Measurements from ENCODE around the gene NDUFS5.
"Not testable (repeated sequence)": the region's sequence is repeated elsewhere in the genome, so short reads cannot be mapped to it uniquely, and the experiment has no call there.

Gene NDUFS5

DNA sequence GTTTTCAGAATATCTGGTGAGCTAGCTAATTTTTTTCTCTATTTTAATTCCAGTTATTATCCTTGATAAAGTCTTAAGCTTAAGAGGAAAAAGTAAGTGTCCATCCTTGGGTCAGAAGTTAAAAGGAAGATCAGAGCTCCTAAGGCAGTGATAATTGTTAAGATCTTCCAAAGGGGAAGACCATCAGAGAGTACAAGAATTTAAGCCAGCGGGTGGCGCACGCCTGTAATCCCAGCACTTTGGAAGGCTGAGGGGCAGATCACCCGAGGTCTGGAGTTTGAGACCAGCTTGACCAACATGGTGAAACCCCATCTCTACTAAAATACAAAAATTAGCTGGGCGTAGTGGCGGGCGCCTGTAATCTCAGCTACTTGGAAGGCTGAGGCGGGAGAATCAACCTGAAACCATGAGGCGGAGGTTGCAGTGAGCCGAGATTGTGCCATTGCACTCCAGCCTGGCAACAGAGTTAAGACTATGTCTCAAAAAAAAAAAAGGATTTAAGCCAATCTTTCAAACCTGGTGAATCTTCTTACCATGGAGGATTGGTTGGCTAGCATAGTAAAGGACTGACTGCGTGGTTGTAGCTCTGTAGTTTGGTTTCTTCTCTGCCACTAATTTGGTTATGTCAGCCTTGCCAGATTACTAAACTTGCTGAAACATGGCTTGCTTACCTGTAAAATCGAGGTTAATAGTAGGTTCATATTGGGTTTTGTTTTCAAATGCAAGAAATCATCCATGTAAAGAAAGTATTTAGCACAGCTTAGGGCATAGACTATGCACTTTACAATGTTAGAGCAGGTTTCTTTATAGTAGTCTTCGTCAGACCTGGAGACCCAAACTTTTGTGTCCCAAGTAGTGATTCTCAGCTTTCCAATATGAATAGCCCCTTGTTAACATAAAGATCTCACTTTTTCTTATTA, 19.2 kb upstream of the NDUFS5 start:
- FAIRE-seq: no peak
- no peak for DNase-seq (ENCODE audit: insufficient read length, low spot score)

DNA sequence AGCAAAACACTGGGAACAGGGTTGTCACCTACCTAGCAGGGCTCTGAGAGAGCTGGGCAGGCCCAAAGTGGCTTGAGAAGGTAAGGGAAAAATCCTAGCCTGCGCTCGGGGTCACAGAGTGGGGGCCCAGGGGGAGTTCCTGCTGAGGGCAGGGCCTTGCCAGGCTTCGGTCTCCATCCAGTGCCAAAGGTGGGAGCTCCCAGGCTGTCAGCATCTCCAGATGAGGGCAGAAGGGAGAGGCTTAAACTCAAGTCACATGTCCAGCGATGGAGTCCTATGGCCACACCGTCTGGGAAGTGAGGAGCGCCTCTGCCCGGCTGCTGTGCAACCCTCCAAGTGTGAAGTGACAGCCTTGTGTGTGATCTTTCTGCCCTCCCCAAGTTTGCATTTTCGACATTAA, 11.2 kb upstream of the NDUFS5 start:
- DNase-seq (ENCODE audit: insufficient read length, low spot score); FAIRE-seq: not testable (repeated sequence)

DNA sequence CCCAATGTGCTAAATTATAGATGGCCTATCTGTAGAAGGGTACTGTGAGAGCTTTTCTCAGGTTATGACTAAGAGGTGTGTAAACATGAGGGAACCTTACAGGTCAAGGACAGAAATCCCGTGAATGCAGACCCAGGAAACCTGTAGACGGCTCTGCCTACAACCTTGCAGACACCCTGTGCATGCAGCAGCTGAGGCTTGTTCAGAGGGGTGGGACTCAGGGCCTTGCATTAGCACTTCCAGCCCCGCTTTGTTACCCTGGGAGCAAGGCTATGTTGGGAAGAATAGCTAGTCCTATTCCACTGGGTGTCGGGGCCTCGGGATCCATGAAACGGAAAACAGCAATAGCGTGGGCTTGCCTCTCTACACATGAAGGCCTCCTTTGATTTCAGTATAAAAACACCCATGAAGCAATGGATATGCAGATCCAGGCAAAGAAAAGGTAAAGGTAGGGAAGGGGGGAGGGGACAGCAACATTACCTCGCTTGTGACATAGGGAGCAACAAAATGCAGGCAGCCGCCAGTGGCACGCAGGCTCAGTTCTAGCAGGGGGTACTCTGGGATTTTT, 9.5 kb upstream of the NDUFS5 start:
- DNase-seq (ENCODE audit: insufficient read length, low spot score) (no peak), FAIRE-seq (no peak)

DNA sequence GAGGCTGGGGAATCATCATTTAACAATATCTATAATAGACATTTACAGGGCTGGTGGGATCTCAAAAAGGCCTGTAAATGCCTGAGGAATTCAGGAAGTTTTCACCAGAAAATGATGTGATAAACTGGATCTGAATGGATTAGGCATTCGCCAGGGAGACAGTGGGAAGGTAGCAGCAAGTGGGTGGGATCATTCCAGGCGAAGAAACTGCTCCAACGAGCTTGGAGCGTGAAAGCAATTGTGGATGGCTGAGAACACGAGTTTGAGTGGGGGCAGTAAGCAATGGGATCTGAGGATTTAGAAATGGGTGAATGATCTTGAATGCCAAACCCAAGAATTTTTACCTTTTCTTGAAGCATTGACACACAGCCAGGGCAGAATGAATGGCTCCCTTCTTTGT, 8.9 kb upstream of the NDUFS5 start:
- DNase-seq (ENCODE audit: insufficient read length, low spot score): no peak
- no peak for FAIRE-seq

DNA sequence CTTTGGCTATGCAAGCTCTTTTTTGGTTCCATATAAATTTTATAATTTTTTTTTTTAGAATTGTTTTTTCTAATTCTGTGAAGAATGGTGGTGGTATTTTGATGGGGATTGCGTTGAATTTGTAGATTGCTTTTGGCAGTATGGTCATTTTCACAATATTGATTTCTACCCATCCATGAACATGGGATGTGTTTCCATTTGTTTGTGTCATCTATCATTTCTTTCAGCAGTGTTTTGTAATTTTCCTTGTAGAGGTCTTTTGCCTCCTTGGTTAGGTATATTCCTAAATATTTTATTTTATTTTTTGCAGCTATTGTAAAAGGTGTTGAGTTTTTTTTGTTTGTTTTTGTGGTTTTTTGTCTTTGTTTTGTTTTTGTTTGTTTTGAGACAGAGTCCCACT, 5.7 kb upstream of the NDUFS5 start:
- DNase-seq (ENCODE audit: insufficient read length, low spot score); FAIRE-seq: not testable (repeated sequence)

DNA sequence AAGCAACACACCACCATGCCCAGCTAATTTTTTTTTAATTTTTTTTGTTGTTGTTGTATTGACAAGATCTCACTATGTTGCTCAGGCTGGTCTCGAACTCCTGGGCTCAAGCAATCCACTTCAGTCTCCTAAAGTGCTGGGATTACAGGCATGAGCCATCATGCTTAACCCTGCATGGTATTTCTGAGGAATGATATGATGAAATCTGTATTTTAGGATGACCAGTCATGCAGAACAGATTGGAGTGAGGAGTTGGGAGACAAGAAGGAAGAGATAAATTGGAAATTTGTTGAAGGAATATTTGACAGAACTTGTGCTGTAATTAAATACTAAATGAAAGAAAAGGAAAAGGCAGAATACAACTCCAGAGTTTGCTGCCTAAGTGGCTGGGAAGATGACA, 4.7 kb upstream of the NDUFS5 start:
- DNase-seq (ENCODE audit: insufficient read length, low spot score) (no peak), FAIRE-seq (no peak)

DNA sequence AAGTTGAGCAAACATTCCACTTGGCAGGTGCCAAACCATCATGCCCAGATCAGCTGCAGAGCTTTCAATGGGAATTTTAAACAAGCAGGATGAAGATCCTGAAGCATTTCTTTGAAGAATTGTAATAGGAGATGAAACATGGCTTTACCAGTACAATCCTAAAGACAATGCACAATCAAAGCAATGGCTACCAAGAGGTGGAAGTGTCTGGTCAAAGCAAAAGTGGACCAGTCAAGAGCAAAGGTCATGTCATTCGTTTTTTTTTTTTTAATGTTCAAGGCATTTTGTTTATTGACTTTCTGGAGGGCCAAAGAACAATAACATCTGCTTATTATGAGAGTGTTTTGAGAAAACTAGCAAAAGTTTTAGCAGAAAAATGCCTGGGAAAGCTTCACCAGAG, 3.0 kb upstream of the NDUFS5 start:
- DNase-seq (ENCODE audit: insufficient read length, low spot score): no peak
- no peak for FAIRE-seq

DNA sequence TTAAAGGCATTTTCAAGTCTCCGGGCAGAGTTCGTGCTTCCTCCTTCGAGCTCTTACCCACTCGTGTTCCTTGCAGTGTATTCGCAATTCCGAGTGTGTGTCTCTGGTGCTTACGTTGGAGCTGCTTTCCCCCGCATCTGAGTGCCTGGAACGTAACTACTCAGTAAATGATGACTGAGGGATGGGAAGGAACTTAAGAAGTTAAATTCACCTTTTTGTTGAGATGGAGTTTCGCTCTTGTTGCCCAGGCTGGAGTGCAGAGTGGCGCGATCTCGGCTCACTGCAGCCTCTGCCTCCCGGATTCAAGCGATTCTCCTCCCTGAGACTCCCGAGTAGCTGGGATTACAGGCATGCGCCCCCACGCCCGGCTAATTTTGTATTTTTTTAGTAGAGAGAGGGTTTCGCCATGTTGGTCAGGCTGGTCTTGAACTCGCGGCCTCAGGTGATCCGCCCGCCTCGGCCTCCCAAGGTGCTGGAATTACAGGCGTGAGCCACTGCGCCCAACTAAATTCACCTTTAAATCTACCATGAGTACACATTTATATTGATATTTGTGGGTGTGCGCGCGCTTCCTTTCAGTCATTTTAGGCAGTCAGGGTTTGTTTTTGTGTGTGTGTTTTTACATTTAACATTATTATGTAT, 837 bp downstream of the NDUFS5 start:
- FAIRE-seq (no peak), DNase-seq (ENCODE audit: insufficient read length, low spot score) (no peak)

DNA sequence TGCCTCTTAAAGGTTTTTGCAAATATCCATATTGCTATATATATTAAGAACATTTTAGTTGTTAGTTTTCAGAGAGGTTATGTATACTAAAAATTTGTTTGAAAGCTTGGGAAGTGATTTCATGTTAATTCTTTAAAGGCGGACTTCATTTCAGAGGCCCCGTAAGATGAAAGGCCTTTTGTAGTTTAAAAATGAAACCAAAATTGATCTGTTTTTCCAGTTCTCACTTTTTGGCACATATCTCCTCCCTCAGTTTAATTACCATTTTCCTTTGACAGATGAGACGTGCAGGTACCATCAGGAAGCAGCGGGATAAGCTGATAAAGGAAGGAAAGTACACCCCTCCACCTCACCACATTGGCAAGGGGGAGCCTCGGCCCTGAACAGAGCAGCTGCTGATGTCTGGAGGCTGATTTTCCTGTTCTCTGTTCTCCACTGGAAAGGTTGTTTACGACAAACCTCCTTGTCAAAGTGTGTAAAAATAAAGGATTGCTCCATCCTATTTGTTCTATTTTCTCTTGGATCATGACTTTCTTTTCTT, 8.0 kb downstream of the NDUFS5 start:
- FAIRE-seq: no peak

DNA sequence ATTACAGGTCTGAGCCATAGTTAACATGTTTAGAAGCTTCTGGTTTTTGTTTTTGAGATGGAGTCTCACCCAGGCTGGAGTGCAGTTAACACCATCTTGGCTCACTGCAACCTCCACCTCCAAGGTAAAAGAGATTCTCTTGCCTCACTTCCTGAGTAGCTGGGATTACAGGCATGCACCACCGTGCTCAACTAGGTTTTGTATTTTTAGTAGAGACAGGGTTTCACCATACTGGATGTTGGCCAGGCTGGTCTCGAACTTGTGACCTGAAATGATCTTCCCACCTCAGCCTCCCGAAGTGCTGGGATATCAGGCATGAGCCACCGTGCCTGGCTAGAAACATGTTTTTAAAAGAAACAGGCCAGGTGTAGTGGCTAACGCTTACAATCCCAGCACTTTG, 10.5 kb downstream of the NDUFS5 start:
- FAIRE-seq: no peak
- no peak for DNase-seq (ENCODE audit: insufficient read length, low spot score)

More for the DNA sequence above, 8.0 kb downstream of the NDUFS5 start:
- no peak for DNase-seq (ENCODE audit: insufficient read length, low spot score)

DNA sequence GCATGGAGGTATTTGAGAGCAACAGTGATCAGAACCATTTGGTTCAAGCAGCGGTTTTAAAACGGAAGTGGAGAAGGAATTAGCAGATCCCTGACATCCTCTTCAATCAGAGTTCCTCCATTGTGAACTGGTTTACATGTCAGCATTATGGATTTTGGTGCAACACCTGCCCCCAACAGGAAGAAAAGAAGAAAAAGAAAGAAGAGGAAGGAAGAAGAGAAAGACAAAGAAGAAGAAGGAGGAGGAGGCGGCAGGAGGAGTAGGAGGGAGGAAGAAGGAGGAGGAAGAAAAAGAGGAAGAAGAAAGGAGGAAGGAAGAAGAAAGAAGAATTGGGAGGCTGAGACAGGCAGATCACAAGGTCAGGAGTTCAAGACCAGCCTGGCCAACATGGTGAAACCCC, 17.4 kb downstream of the NDUFS5 start:
- DNase-seq (ENCODE audit: insufficient read length, low spot score): no peak
- FAIRE-seq: no peak

DNA sequence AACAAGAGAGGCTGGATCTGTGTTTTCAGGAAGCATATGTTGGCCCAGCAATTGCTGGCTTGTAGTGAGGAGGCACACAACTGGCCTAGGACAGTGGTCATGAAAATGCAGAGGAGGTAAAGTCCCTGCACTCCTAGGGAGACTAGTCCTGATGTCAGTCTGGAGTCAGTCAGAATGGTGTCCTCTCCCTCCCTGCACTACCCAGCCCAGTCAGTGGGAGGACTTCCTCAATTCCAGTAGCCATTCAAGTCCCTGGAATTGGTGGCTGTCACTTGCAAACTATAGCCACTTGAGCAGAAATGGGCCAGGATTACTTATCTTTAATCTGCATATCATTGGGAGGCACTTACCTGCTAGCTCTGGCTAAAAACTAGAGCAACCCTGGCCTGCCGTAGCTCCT, 18.6 kb downstream of the NDUFS5 start:
- FAIRE-seq (no peak), DNase-seq (ENCODE audit: insufficient read length, low spot score) (no peak)

DNA sequence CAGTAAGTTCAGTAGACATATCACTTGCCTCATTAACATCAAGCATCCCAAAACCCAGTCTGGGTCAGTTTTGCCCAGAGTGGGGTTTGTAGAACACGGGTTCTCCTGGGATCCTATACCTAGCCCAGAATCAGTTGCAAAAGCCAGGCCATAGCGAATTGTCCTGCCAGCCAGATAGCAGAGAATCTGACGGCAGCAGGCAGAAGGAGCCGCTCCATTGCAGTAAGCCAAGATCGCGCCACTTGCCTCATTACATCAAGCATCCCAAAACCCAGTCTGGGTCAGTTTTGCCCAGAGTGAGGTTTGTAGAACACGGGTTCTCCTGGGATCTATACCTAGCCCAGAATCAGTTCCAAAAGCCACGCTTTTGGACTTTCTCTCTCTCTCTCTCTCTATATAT, 19.1 kb downstream of the NDUFS5 start:
- FAIRE-seq (no peak), DNase-seq (ENCODE audit: insufficient read length, low spot score) (no peak)

DNA sequence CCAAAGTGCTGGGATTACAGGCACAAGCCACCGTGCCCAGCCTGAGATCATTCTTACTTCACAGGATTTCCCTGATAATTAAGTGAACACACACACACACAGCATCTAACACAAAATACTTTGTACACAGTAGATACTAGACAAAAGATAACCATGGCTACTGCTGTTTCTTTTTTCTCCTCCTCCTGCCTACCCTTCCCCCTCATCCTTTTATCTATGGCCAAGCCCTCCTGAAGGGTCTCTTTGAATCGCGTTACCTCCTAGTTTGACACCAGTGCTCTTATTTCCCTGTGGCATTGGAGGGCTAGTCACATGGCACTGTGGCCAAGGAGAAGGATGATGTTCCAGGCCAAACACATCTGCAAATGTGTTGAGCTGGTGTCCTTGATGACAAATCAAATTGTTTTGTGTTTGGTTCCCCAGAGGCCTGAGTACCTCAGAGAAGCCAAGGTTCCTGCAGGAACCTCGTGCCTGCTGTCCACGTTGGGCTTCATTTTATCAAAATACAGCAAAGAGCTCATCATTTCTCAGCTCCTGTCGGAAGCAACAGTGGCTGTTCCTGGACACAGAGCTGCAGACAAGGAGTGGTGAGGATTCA, 20.6 kb downstream of the NDUFS5 start:
- DNase-seq (ENCODE audit: insufficient read length, low spot score): no peak
- no peak for FAIRE-seq

DNA sequence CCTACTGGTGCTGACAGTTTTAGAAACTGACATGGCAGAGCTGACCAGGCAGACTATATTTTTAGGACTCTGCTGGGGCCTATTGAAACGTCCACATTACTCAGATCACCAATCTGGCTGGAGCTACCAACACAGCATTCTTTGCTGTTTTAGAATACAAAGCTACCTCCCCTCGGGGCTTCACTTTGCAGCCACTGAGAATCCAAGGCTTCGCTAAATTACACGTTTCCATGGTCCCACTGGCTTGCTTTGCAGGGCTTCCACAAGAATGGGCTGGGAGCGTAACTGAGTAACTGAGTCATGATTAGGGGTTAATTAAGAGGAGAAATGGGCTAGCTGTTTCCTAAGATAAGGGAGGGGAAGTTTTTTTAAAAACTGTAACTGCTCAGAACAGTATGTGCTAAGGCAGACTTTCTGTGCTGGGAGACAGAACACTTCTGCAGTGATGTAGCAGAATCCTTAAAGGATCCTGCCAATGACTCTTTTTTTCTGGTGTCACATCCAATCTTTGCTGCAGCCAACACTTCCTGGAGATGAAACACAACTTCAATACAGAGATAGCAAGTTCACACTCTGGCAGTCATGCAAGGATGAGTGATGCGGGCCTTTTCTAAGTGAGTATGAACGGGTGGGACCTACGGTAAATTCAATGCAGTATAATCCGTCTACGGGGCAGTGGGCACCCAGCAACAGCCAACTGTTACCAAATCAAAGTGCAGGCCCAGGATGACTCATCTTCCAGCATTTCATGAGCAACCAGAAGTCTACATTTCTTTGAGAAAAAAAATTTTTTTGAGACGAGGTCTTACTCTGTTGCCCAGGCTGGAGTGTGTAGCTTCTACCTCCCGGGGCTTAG, 21.5 kb downstream of the NDUFS5 start:
- FAIRE-seq (no peak), DNase-seq (ENCODE audit: insufficient read length, low spot score) (no peak)

DNA sequence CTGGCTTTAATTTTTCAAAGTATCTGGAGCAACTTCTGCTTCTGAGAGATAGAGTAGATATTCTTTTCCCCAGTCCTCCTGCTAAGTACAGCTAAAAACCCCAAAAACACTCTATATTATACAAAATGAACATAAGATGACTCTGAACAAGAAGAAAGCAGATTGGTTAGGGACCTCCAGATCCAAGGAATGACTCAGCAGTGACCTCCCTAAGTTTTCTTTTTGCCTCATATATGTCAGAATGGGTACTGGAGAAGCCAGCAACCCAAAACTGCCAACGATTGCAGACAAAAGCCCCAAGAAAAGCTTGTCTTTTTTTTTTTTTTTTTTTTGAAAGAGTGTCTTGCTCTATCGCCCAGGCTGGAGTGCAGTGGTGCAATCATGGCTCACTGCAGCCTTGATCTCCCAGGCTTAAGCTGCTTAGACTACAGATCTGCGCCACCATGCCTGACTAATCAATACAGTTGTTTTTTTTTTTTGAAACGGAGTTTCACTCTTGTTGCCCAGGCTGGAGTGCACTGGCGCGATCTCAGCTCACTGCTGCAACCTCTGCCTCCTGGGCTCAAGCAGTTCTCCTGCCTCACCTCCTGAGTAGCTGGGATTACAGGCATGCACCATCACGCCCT, 22.7 kb downstream of the NDUFS5 start:
- FAIRE-seq (no peak), DNase-seq (ENCODE audit: insufficient read length, low spot score) (no peak)

DNA sequence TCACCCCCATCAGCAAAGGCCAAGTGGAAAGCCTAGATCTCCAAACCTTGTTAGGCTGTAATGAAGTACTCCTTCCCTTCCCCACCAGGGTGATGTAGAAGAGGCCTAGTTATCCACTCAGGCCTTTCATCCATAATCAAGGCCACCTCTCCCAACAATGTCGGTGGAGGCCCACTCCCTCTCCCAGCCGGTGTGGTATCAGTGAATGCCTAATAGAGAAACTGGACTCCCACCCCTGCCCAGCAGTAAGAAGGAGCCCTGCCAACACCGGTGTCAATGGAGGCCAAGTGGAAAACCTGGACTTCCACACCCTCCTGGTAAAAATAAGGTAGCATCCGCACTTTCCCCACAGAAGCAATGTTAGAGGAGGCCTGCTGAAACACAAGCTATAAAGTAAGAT, 23.9 kb downstream of the NDUFS5 start:
- no peak for DNase-seq (ENCODE audit: insufficient read length, low spot score)

DNA sequence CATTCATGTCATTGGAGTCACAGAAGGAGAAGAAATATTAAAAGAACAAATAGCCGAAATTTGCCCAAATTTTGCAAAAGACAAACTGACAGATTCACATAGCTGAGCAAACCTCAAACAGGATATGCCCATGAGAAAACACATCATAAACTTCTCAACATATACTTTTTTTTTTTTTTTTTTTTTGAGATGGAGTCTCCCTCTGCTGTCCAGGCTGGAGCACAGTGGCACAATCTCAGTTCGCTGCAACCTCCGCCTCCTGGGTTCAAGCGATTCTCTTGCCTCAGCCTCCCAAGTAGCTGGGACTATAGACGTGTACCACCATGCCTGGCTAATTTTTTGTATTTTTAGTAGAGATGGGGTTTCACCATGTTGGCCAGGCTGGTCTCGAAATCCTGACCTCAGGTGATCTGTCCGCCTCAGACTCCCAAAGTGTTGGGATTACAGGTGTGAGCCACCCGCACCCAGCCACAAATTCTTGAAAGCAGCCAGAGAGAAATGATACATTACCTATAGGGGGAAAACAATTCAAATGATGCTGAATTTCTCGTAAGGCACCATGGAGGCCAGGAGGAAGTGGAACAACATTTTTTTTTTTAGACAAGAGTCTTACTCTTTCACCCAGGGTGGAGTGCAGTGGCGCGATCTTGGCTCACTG, 25.2 kb downstream of the NDUFS5 start:
- DNase-seq (ENCODE audit: insufficient read length, low spot score); FAIRE-seq: not testable (repeated sequence)

More for the DNA sequence above, 23.9 kb downstream of the NDUFS5 start:
- no peak for FAIRE-seq

DNA sequence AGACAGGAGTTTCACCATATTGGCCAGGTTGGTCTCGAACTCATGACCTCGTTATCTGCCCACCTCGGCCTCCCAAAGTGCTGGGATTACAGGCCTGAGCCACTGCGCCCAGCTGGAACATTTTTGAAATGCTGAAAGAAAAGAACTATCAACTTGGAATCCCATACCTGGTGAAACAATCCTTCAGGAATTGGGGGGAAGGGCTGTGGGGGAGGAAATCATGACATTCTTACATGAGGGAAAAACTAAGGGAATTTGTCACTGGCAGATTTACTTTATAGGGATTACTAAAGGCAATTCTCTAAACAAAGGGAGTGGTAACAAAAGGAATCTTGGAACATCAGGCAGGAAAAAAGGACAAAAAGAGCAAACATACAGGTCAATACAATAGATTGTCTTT, 25.8 kb downstream of the NDUFS5 start:
- DNase-seq (ENCODE audit: insufficient read length, low spot score) (no peak), FAIRE-seq (no peak)

Measured in GM19239 (cell line).